K562 (cell line): ENCODE measurements around the gene CHCHD6. TPM values are rescaled to one million over a fixed set of nuclear protein-coding genes. Genes with fewer than 3 reads are reported as not detected.

Experiments used
- CBFA2T2 ChIP-seq: fragments of 450-650 bp; conservative IDR thresholded peaks from 2 replicates; pipeline ENCODE4 v1.6.1; 2017; ENCODE audit warnings: mild to moderate bottlenecking
- DACH1 ChIP-seq: fragments of 450-650 bp; IDR thresholded peaks from 2 replicates; pipeline ENCODE4 v1.6.1; 2018; ENCODE audit not compliant: partially characterized antibody
- HNRNPLL ChIP-seq: fragments of 200-400 bp; formaldehyde crosslinking; IDR thresholded peaks from 2 replicates; pipeline ENCODE4 v1.6.1; 2017; ENCODE audit warnings: low read length, low read depth, mild to moderate bottlenecking; ENCODE audit not compliant: poor library complexity, severe bottlenecking
- ILK ChIP-seq: fragments of 450-650 bp; IDR thresholded peaks from 2 replicates; pipeline ENCODE4 v1.6.1; 2016; ENCODE audit warnings: missing genetic modification characterization, low read depth, mild to moderate bottlenecking, missing compliant biosample characterization, moderate library complexity, borderline replicate concordance
- L3MBTL2 ChIP-seq: fragments of 450-650 bp; IDR thresholded peaks from 2 replicates; pipeline ENCODE4 v1.6.1; 2016; ENCODE audit warnings: mild to moderate bottlenecking, moderate library complexity
- PCBP2 ChIP-seq: fragments of 200-400 bp; formaldehyde crosslinking; IDR thresholded peaks from 2 replicates; pipeline ENCODE4 v1.6.1; 2018; ENCODE audit warnings: low read length, low read depth, mild to moderate bottlenecking, moderate library complexity; ENCODE audit not compliant: poor library complexity, severe bottlenecking
- RAD21 ChIP-seq, 2 experiments: fragments of 250-450 bp in 1 of 2; fragments of 450-650 bp in 1 of 2; sonication (Bioruptor Pico) in 1 of 2; formaldehyde crosslinking in 1 of 2; IDR thresholded peaks in 1 of 2; conservative IDR thresholded peaks in 1 of 2; 2 replicates each; pipeline versions ENCODE4 v1.4.0 to v1.8.0; 2020 to 2022; ENCODE audit warnings: mild to moderate bottlenecking in 2 of 2, moderate library complexity in 1 of 2
- TSC22D4 ChIP-seq: fragments of 450-650 bp; IDR thresholded peaks from 2 replicates; pipeline ENCODE4 v1.6.1; 2016; ENCODE audit warnings: missing genetic modification characterization, missing biosample characterization, control low read depth
- ZFP91 ChIP-seq: sonication (generic); formaldehyde crosslinking; IDR thresholded peaks from 2 replicates; pipeline ENCODE4 v1.8.0; 2022; ENCODE audit warnings: mild to moderate bottlenecking, missing genetic modification reagents
- ZKSCAN1 ChIP-seq: fragments of 150-350 bp; IDR thresholded peaks from 2 replicates; pipeline ENCODE4 v1.6.1; 2016; ENCODE audit warnings: low read depth, low read length
- ZNF174 ChIP-seq: fragments of 250-450 bp; sonication (Bioruptor Pico); IDR thresholded peaks from 2 replicates; pipeline ENCODE4 v1.4.0; 2020; ENCODE audit warnings: mild to moderate bottlenecking
- ZNF717 ChIP-seq: fragments of 250-450 bp; sonication (Bioruptor Pico); IDR thresholded peaks from 2 replicates; pipeline ENCODE4 v1.5.0; 2021
- polyA plus RNA-seq, 8 experiments: library from polyadenylated mRNA; depleted of rRNA in 4 of 8; stranded (reverse) in 5 of 8; unstranded in 3 of 8; fragments of >200 nt; fragmentation: Nextera tagmentation in 2 of 8; fragmentation: Illumina TruSeq in 1 of 8; extraction: Ambion mirVana in 2 of 8; extraction: Trizol in 1 of 8; gene quantifications; 2 replicates each; pipeline versions ENCODE4 v1.2.1 to v1.2.3, GENCODE V29; 2011 to 2014; ENCODE audit warnings: inconsistent platforms in 1 of 8, missing spikeins in 1 of 8
- total RNA-seq, 7 experiments: library from RNA; depleted of rRNA in 6 of 7; stranded (reverse); fragments of >200 nt in 6 of 7; fragmentation: Illumina TruSeq in 2 of 7; extraction: Trizol in 2 of 7; gene quantifications; 2 replicates each; pipeline versions ENCODE4 v1.2.1 to v1.2.3, GENCODE V29; 2011 to 2021; ENCODE audit warnings: low replicate concordance in 1 of 7
- TF ChIP-seq, protein P1 (sequence below): fragments of 450-650 bp; IDR thresholded peaks from 2 replicates; pipeline ENCODE4 v1.6.1; 2016; ENCODE audit warnings: mild to moderate bottlenecking, moderate library complexity

The CHCHD6 gene
- total and polyA plus RNA-seq, 9 of the 15 experiments (the other 6 are each of a cell fraction or from before 2014, with no cell fraction given), result 4.6 to 18.6 (median 10.9) TPM

DNA sequence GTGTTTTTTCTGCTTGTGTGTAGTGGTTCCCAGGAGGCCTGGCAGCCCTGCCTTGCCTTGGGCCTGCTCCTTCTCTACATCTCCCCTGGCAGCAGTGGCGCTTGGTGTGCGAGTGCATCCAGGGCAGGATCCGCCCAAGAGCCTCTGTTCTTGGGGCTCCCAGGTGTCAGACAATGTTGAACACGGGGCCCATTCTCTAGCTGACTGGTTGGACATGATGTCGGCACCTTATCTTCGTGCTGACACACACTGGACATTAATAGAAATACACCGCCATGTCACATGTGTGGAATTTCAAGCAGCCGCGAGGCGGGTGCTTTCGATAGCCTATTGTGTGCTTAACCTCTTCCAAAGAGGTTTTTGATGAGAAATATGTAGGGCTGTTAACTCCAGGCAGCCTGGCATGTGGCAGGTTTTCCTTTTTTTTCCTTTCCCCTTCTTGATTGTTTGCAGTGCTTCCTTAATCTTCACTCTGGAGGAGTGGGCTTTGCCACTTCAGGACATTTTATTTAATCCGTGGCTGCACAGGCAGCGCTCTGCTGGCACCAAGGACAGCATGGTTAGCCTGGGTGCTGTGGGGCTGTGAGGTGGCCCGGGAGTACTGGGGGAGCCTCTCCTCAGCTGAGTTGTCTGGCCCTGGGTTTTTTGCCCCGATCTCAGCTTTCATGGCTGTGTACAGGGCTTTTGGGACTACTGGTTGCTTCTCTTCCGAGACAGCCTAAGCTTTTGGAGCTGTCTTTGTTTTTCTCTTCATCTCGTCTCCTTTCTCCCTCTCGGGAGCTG lies 42.5 kb downstream of the CHCHD6 start (continued):
- TF ChIP-seq DACH1 (no peak), ZNF717 (CRISPR knock-in tag) (no peak), TSC22D4 (no peak), ZNF174 (CRISPR knock-in tag) (no peak), ILK (no peak), PCBP2 (no peak), RAD21 (CRISPR knock-in tag; conservative IDR thresholded peaks at IDR 0.05 in 1 of 2, IDR thresholded peaks at IDR 0.05 in 1 of 2) (peak; percentile 41 to 56), L3MBTL2 (peak; percentile 70), ZKSCAN1 (no peak), CBFA2T2 (no peak), HNRNPLL (no peak), ZFP91 (CRISPR knock-in tag) (no peak)
- TF ChIP-seq, protein P1, sequence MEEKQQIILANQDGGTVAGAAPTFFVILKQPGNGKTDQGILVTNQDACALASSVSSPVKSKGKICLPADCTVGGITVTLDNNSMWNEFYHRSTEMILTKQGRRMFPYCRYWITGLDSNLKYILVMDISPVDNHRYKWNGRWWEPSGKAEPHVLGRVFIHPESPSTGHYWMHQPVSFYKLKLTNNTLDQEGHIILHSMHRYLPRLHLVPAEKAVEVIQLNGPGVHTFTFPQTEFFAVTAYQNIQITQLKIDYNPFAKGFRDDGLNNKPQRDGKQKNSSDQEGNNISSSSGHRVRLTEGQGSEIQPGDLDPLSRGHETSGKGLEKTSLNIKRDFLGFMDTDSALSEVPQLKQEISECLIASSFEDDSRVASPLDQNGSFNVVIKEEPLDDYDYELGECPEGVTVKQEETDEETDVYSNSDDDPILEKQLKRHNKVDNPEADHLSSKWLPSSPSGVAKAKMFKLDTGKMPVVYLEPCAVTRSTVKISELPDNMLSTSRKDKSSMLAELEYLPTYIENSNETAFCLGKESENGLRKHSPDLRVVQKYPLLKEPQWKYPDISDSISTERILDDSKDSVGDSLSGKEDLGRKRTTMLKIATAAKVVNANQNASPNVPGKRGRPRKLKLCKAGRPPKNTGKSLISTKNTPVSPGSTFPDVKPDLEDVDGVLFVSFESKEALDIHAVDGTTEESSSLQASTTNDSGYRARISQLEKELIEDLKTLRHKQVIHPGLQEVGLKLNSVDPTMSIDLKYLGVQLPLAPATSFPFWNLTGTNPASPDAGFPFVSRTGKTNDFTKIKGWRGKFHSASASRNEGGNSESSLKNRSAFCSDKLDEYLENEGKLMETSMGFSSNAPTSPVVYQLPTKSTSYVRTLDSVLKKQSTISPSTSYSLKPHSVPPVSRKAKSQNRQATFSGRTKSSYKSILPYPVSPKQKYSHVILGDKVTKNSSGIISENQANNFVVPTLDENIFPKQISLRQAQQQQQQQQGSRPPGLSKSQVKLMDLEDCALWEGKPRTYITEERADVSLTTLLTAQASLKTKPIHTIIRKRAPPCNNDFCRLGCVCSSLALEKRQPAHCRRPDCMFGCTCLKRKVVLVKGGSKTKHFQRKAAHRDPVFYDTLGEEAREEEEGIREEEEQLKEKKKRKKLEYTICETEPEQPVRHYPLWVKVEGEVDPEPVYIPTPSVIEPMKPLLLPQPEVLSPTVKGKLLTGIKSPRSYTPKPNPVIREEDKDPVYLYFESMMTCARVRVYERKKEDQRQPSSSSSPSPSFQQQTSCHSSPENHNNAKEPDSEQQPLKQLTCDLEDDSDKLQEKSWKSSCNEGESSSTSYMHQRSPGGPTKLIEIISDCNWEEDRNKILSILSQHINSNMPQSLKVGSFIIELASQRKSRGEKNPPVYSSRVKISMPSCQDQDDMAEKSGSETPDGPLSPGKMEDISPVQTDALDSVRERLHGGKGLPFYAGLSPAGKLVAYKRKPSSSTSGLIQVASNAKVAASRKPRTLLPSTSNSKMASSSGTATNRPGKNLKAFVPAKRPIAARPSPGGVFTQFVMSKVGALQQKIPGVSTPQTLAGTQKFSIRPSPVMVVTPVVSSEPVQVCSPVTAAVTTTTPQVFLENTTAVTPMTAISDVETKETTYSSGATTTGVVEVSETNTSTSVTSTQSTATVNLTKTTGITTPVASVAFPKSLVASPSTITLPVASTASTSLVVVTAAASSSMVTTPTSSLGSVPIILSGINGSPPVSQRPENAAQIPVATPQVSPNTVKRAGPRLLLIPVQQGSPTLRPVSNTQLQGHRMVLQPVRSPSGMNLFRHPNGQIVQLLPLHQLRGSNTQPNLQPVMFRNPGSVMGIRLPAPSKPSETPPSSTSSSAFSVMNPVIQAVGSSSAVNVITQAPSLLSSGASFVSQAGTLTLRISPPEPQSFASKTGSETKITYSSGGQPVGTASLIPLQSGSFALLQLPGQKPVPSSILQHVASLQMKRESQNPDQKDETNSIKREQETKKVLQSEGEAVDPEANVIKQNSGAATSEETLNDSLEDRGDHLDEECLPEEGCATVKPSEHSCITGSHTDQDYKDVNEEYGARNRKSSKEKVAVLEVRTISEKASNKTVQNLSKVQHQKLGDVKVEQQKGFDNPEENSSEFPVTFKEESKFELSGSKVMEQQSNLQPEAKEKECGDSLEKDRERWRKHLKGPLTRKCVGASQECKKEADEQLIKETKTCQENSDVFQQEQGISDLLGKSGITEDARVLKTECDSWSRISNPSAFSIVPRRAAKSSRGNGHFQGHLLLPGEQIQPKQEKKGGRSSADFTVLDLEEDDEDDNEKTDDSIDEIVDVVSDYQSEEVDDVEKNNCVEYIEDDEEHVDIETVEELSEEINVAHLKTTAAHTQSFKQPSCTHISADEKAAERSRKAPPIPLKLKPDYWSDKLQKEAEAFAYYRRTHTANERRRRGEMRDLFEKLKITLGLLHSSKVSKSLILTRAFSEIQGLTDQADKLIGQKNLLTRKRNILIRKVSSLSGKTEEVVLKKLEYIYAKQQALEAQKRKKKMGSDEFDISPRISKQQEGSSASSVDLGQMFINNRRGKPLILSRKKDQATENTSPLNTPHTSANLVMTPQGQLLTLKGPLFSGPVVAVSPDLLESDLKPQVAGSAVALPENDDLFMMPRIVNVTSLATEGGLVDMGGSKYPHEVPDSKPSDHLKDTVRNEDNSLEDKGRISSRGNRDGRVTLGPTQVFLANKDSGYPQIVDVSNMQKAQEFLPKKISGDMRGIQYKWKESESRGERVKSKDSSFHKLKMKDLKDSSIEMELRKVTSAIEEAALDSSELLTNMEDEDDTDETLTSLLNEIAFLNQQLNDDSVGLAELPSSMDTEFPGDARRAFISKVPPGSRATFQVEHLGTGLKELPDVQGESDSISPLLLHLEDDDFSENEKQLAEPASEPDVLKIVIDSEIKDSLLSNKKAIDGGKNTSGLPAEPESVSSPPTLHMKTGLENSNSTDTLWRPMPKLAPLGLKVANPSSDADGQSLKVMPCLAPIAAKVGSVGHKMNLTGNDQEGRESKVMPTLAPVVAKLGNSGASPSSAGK, result peak; percentile 61
